Fibroblast of the aortic adventitia (primary cell): Measurements from ENCODE around the gene INF2. TPM values are rescaled to one million over a fixed set of nuclear protein-coding genes. Genes with fewer than 3 reads are reported as not detected.
A peak's percentile ranks its signal among the peaks of the same experiment; 100 is the strongest.

Source experiments
- DNase-seq: peaks from one replicate; pipeline ENCODE4 v3.0.0-alpha.2; 2010; ENCODE audit warnings: low read depth
- H3K4me3 ChIP-seq: 2 replicates; pipeline ENCODE4 v1.5.1; 2011; ENCODE audit warnings: low read depth, mild to moderate bottlenecking, control low read depth, low read length, moderate library complexity
- CTCF ChIP-seq: IDR thresholded peaks from 2 replicates; pipeline ENCODE4 v1.5.1; 2011; ENCODE audit warnings: mild to moderate bottlenecking, low read length, control low read depth, inconsistent platforms; ENCODE audit not compliant: insufficient read depth
- total RNA-seq: library from RNA; depleted of rRNA; stranded (reverse); fragments of >200 nt; gene quantifications from 2 replicates; pipeline ENCODE4 v1.2.3, GENCODE V29; 2012; ENCODE audit warnings: low replicate concordance

Gene INF2
- total RNA-seq, 1 donor, result 64.0 TPM

- no peak for TF ChIP-seq CTCF
- H3K4me3 ChIP-seq, result no peak overlapping the region
- DNase-seq, result no peak
Measured at GRCh38 chr14:104717137-104717536, 27.7 kb downstream of the INF2 start.

- no peak for DNase-seq
- no peak for TF ChIP-seq CTCF
- no peak overlapping the region for H3K4me3 ChIP-seq
Measured at GRCh38 chr14:104717646-104718045, 28.2 kb downstream of the INF2 start.

- no peak for DNase-seq
- H3K4me3 ChIP-seq, result no peak overlapping the region
- TF ChIP-seq CTCF, result no peak
Measured at GRCh38 chr14:104718147-104718546, 28.7 kb downstream of the INF2 start.

- no peak overlapping the region for H3K4me3 ChIP-seq
- no peak for TF ChIP-seq CTCF
- no peak for DNase-seq
Measured at GRCh38 chr14:104718871-104719270, 29.5 kb downstream of the INF2 start.

GRCh38 chr14:104719343-104719742, 29.9 kb downstream of the INF2 start:
- no peak for DNase-seq
- no peak for TF ChIP-seq CTCF
- no peak overlapping the region for H3K4me3 ChIP-seq

GRCh38 chr14:104721505-104722431, 32.4 kb downstream of the INF2 start:
- H3K4me3 ChIP-seq, result no peak overlapping the region
- DNase-seq, result peak; percentile 22

More at GRCh38 chr14:104721505-104722431, 32.4 kb downstream of the INF2 start:
- TF ChIP-seq CTCF, result no peak
